Measurements from ENCODE around the gene COLQ.

DNA sequence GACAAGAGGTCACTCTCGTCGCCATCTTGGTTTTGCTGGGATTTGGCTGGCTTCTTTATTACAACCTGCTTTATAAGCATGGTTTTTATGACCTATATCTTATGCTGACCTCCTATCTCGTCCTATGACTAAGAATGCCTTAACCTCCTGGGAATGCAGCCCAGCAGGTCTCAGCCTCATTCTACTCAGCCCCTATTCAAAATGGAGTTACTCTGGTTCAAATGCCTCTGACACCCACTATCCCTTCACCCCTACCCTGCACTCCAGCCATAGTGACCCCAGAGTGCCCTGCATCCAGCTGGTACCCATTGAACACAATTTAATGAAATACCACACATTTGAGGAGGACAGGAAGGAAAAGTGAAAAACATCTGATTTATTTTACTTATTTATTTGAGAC, 117.5 kb downstream of the COLQ start:
- TF ChIP-seq, protein P1, sequence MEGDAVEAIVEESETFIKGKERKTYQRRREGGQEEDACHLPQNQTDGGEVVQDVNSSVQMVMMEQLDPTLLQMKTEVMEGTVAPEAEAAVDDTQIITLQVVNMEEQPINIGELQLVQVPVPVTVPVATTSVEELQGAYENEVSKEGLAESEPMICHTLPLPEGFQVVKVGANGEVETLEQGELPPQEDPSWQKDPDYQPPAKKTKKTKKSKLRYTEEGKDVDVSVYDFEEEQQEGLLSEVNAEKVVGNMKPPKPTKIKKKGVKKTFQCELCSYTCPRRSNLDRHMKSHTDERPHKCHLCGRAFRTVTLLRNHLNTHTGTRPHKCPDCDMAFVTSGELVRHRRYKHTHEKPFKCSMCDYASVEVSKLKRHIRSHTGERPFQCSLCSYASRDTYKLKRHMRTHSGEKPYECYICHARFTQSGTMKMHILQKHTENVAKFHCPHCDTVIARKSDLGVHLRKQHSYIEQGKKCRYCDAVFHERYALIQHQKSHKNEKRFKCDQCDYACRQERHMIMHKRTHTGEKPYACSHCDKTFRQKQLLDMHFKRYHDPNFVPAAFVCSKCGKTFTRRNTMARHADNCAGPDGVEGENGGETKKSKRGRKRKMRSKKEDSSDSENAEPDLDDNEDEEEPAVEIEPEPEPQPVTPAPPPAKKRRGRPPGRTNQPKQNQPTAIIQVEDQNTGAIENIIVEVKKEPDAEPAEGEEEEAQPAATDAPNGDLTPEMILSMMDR (IDR thresholded peaks at IDR 0.05), result no peak
- TF ChIP-seq POLR2A (IDR thresholded peaks at IDR 0.05), result no peak
